H9 (cell line): Measurements from ENCODE around the gene ERFL. TPM values are rescaled to one million over a fixed set of nuclear protein-coding genes. Genes with fewer than 3 reads are reported as not detected.

Experiments used
- DNase-seq: peaks from one replicate; pipeline ENCODE4 v3.0.0-alpha.2; 2017
- H2AFZ ChIP-seq: one replicate; pipeline ENCODE4 v1.6.1; 2013; ENCODE audit warnings: mild to moderate bottlenecking, low read length, control low read depth, moderate library complexity
- H2AK5ac ChIP-seq: 2 replicates; pipeline ENCODE4 v1.6.1; 2013; ENCODE audit warnings: low read length, control low read depth, mixed read lengths; ENCODE audit not compliant: insufficient read length
- H2BK120ac ChIP-seq: one replicate; pipeline ENCODE4 v1.6.1; 2013; ENCODE audit warnings: low read depth, mild to moderate bottlenecking, low read length, control low read depth, inconsistent platforms; ENCODE audit not compliant: poor library complexity, severe bottlenecking
- H2BK12ac ChIP-seq: 2 replicates; pipeline ENCODE4 v1.6.1; 2013; ENCODE audit warnings: low read length, control low read depth, mixed read lengths, low read depth; ENCODE audit not compliant: insufficient read length
- H2BK15ac ChIP-seq: 2 replicates; pipeline ENCODE4 v1.6.1; 2013; ENCODE audit warnings: low read depth, low read length, control low read depth
- H2BK20ac ChIP-seq: one replicate; pipeline ENCODE4 v1.6.1; 2013; ENCODE audit warnings: low read depth, mild to moderate bottlenecking, low read length, control low read depth, inconsistent platforms; ENCODE audit not compliant: poor library complexity, severe bottlenecking
- H2BK5ac ChIP-seq: 2 replicates; pipeline ENCODE4 v1.6.1; 2013; ENCODE audit warnings: low read length, control low read depth, mixed read lengths; ENCODE audit not compliant: insufficient read length
- H3K14ac ChIP-seq: 2 replicates; pipeline ENCODE4 v1.6.1; 2013; ENCODE audit warnings: low read length, control low read depth; ENCODE audit not compliant: insufficient read depth
- H3K18ac ChIP-seq: 2 replicates; pipeline ENCODE4 v1.6.1; 2013; ENCODE audit warnings: low read depth, mild to moderate bottlenecking, mixed read lengths, low read length, control low read depth; ENCODE audit not compliant: insufficient read length
- H3K23ac ChIP-seq: 2 replicates; pipeline ENCODE4 v1.6.1; 2013; ENCODE audit warnings: low read length, control low read depth, mixed read lengths, low read depth; ENCODE audit not compliant: insufficient read length
- H3K23me2 ChIP-seq: 2 replicates; pipeline ENCODE4 v1.6.1; 2013; ENCODE audit warnings: low read depth, mild to moderate bottlenecking, mixed read lengths, low read length, control low read depth; ENCODE audit not compliant: insufficient read length, poor library complexity, severe bottlenecking
- H3K27ac ChIP-seq: 2 replicates; pipeline ENCODE4 v1.5.1; 2013; ENCODE audit warnings: low read length, control low read depth, mixed read lengths, low read depth; ENCODE audit not compliant: insufficient read length
- H3K27me3 ChIP-seq: 2 replicates; pipeline ENCODE4 v1.6.1; 2013; ENCODE audit warnings: low read length, control low read depth, inconsistent platforms; ENCODE audit not compliant: insufficient read depth
- H3K4ac ChIP-seq: 2 replicates; pipeline ENCODE4 v1.6.1; 2013; ENCODE audit warnings: low read depth, mild to moderate bottlenecking, control low read depth, inconsistent platforms, low read length, moderate library complexity
- H3K4me1 ChIP-seq: 2 replicates; pipeline ENCODE4 v1.6.1; 2013; ENCODE audit warnings: low read length, control low read depth, inconsistent platforms; ENCODE audit not compliant: insufficient read depth
- H3K4me2 ChIP-seq: 2 replicates; pipeline ENCODE4 v1.6.1; 2013; ENCODE audit warnings: low read length, control low read depth, mixed read lengths; ENCODE audit not compliant: insufficient read length, insufficient read depth
- H3K56ac ChIP-seq: 2 replicates; pipeline ENCODE4 v1.6.1; 2013; ENCODE audit warnings: low read depth, mild to moderate bottlenecking, mixed read lengths, low read length, control low read depth; ENCODE audit not compliant: insufficient read length
- H3K79me1 ChIP-seq: 2 replicates; pipeline ENCODE4 v1.6.1; 2013; ENCODE audit warnings: low read depth, mild to moderate bottlenecking, moderate library complexity, low read length, control low read depth, inconsistent platforms; ENCODE audit not compliant: insufficient read depth, poor library complexity, severe bottlenecking
- H3K79me2 ChIP-seq: 2 replicates; pipeline ENCODE4 v1.6.1; 2013; ENCODE audit warnings: low read length, control low read depth, inconsistent platforms; ENCODE audit not compliant: insufficient read depth
- H3K9ac ChIP-seq: 2 replicates; pipeline ENCODE4 v1.6.1; 2013; ENCODE audit warnings: low read length, control low read depth, mixed read lengths; ENCODE audit not compliant: insufficient read length; ENCODE audit errors: extremely low read depth
- H3K9me3 ChIP-seq: one replicate; pipeline ENCODE4 v1.6.1; 2013; ENCODE audit warnings: low read depth, low read length, inconsistent platforms; ENCODE audit not compliant: control insufficient read depth
- H3T11ph ChIP-seq: one replicate; pipeline ENCODE4 v1.6.1; 2013; ENCODE audit warnings: mild to moderate bottlenecking, low read length, control low read depth, inconsistent platforms
- H4K20me1 ChIP-seq: one replicate; pipeline ENCODE4 v1.6.1; 2013; ENCODE audit not compliant: control insufficient read depth, insufficient read length, insufficient read depth
- H4K5ac ChIP-seq: 2 replicates; pipeline ENCODE4 v1.6.1; 2013; ENCODE audit warnings: low read depth, mild to moderate bottlenecking, mixed read lengths, low read length, control low read depth; ENCODE audit not compliant: insufficient read length
- H4K8ac ChIP-seq: replicated peaks from 2 replicates; pipeline ENCODE4 v1.6.1; 2013; ENCODE audit warnings: low read length, control low read depth, mixed read lengths, low read depth; ENCODE audit not compliant: insufficient read length
- H4K91ac ChIP-seq: 2 replicates; pipeline ENCODE4 v1.6.1; 2013; ENCODE audit warnings: low read depth, mild to moderate bottlenecking, moderate library complexity, mixed read lengths, low read length, control low read depth; ENCODE audit not compliant: insufficient read length
- H3K27ac Mint-ChIP-seq, 3 experiments: 2 replicates in 2 of 3; 3 replicates in 1 of 3; pipeline ENCODE4 v1.8.0; 2020 to 2021; ENCODE audit warnings: mixed read lengths in 3 of 3, mild to moderate bottlenecking in 1 of 3, moderate library complexity in 1 of 3
- H3K27me3 Mint-ChIP-seq: 2 replicates; pipeline ENCODE4 v1.8.0; 2021; ENCODE audit warnings: low read depth, mild to moderate bottlenecking, moderate library complexity, mixed read lengths
- H3K36me3 Mint-ChIP-seq, 3 experiments: 2 replicates in 2 of 3; 3 replicates in 1 of 3; pipeline ENCODE4 v1.8.0; 2020 to 2021; ENCODE audit warnings: low read depth in 3 of 3, mixed read lengths in 3 of 3; ENCODE audit not compliant: insufficient read depth in 1 of 3
- H3K4me1 Mint-ChIP-seq, 2 experiments: 2 replicates each; pipeline ENCODE4 v1.8.0; 2020; ENCODE audit warnings: mixed read lengths in 2 of 2
- H3K4me3 Mint-ChIP-seq, 2 experiments: 2 replicates in 1 of 2; 3 replicates in 1 of 2; pipeline ENCODE4 v1.8.0; 2020 to 2021; ENCODE audit warnings: mild to moderate bottlenecking in 2 of 2, mixed read lengths in 2 of 2, moderate library complexity in 1 of 2
- H3K9me3 Mint-ChIP-seq, 2 experiments: 2 replicates in 1 of 2; 3 replicates in 1 of 2; pipeline ENCODE4 v1.8.0; 2020; ENCODE audit warnings: mild to moderate bottlenecking in 2 of 2, mixed read lengths in 2 of 2, moderate library complexity in 1 of 2
- CTCF ChIP-seq: fragments of 200-600 bp; sonication (generic); conservative IDR thresholded peaks from 3 replicates; pipeline ENCODE4 v1.8.0; 2021; ENCODE audit warnings: antibody characterized with exemption, mild to moderate bottlenecking
- WGBS: extraction: QIAGEN DNeasy Blood & Tissue Kit; methylation state at CpG from one replicate; pipeline ENCODE4 v1.1.7; 2013; ENCODE audit warnings: missing lambda C conversion rate, low lambda C conversion rate, mixed read lengths; ENCODE audit not compliant: insufficient read length; ENCODE audit errors: extremely low coverage; 5-methylcytosine and 5-hydroxymethylcytosine counted together
- total RNA-seq: library from RNA; stranded (reverse); gene quantifications from 2 replicates; pipeline ENCODE4 v1.2.1, GENCODE V29; 2021

ERFL gene
- total RNA-seq, 1 experiment from 2014 or later: 0.22 TPM

DNA sequence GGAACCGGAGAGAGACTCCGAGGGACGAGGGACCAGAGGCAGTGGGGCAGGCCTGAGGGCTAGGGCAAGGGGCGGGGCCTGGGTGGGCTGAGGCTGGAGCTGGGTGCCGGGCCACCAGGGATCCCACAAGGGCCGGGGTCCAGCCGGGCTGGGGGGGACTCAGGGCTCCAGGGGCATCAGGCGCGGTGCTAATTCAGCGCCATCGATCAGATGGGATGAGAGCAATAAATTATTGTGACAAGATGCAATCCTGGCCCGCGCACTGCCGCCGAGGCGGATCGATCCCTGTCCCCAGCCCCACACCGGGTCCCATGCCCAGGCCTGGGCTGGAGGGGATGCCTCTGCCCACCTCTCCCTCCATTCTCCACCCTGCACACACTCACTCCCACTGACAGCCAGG lies 5.7 kb downstream of the ERFL start:
- Histone ChIP-seq H3K4ac (no peak overlapping the region), H4K91ac (no peak overlapping the region)

More for the DNA sequence above, 5.7 kb downstream of the ERFL start:
- Histone ChIP-seq H3K4me1 (no peaks in the 10 kb centered on the region; the same call in 1 of the 2 replicates), H4K20me1 (peaks cover 5% of the 10 kb centered on the region), H2BK5ac (no peak overlapping the region), H3K23me2 (no peaks in the 10 kb centered on the region), H2BK15ac (no peak overlapping the region), H3K27ac (no peak overlapping the region), H2AK5ac (no peak overlapping the region), H2BK20ac (no peak overlapping the region), H2BK120ac (no peak overlapping the region), H3K9ac (no peak overlapping the region), H3K14ac (no peak overlapping the region), H3K23ac (no peak overlapping the region), H3K79me2 (no peaks in the 10 kb centered on the region), H3K56ac (no peak overlapping the region), H3K4me2 (peak overlapping the region; percentile 51), H2BK12ac (no peak overlapping the region), H4K5ac (no peak overlapping the region), H3K79me1 (no peaks in the 10 kb centered on the region), H3T11ph (no peak overlapping the region), H3K27me3 (peaks cover 94% of the 10 kb centered on the region), H4K8ac (no peak overlapping the region), H3K18ac (no peak overlapping the region), H3K9me3 (no peaks in the 10 kb centered on the region), H2AFZ (no peak overlapping the region)
- H3K27ac Mint-ChIP-seq: no peak overlapping the region
- H3K36me3 Mint-ChIP-seq: no peaks in the 10 kb centered on the region
- no peak for TF ChIP-seq CTCF
- peaks cover 16% of the 10 kb centered on the region for H3K27me3 Mint-ChIP-seq
- DNase-seq: no peak
- WGBS: no CpG with 5 or more reads among the region's 18 CpGs
- H3K4me1 Mint-ChIP-seq: peaks cover 0 to 14% of the 10 kb centered on the region in 2 experiments; a peak in 2 of 4 replicates
- H3K4me3 Mint-ChIP-seq: peak overlapping the region in 1 of 2 experiments; percentile 70; a peak in 3 of 5 replicates
- H3K9me3 Mint-ChIP-seq: no peaks in the 10 kb centered on the region; a peak in 2 of 5 replicates
